Retinal pigment epithelial cell (primary cell): ENCODE measurements around the gene OSBPL9.
"Not testable (repeated sequence)": the region's sequence is repeated elsewhere in the genome, so short reads cannot be mapped to it uniquely, and the experiment has no call there.

Source experiments
- DNase-seq: peaks from one replicate; pipeline ENCODE4 v3.0.0-alpha.2; 2010; ENCODE audit warnings: low read depth
- H3K4me3 ChIP-seq: 2 replicates; pipeline ENCODE4 v1.5.1; 2011; ENCODE audit warnings: mild to moderate bottlenecking, low read length, control low read depth, moderate library complexity
- CTCF ChIP-seq: conservative IDR thresholded peaks from 2 replicates; pipeline ENCODE4 v1.5.1; 2011; ENCODE audit warnings: low read depth, low read length, control low read depth, inconsistent platforms

The OSBPL9 gene

GRCh38 chr1:51689643-51690042, 72.8 kb downstream of the OSBPL9 start:
- no peak for TF ChIP-seq CTCF
- no peak for DNase-seq
- H3K4me3 ChIP-seq = no peak overlapping the region

GRCh38 chr1:51690285-51690961, 73.5 kb downstream of the OSBPL9 start:
- no peak for DNase-seq
- H3K4me3 ChIP-seq = no peak overlapping the region
- TF ChIP-seq CTCF = no peak

- no peak for TF ChIP-seq CTCF
- no peak for DNase-seq
- no peak overlapping the region for H3K4me3 ChIP-seq
Measured at GRCh38 chr1:51691920-51692319, 75.0 kb downstream of the OSBPL9 start.

- no peak overlapping the region for H3K4me3 ChIP-seq
- DNase-seq = no peak
- no peak for TF ChIP-seq CTCF
Measured at GRCh38 chr1:51693419-51694155, 76.7 kb downstream of the OSBPL9 start.

GRCh38 chr1:51697166-51697565, 80.3 kb downstream of the OSBPL9 start:
- no peak for DNase-seq
- TF ChIP-seq CTCF = no peak
- no peak overlapping the region for H3K4me3 ChIP-seq

GRCh38 chr1:51699391-51699790, 82.5 kb downstream of the OSBPL9 start:
- no peak for DNase-seq
- no peak for TF ChIP-seq CTCF
- H3K4me3 ChIP-seq = no peak overlapping the region

- not testable (repeated sequence) for H3K4me3 ChIP-seq, DNase-seq
Measured at GRCh38 chr1:51701782-51702181, 84.9 kb downstream of the OSBPL9 start.

GRCh38 chr1:51702220-51702619, 85.3 kb downstream of the OSBPL9 start:
- not testable (repeated sequence) for DNase-seq, H3K4me3 ChIP-seq
